Superior temporal gyrus (tissue), 1 donor: Measurements from ENCODE around the gene LGI4.

Experiments
- DNase-seq: peaks from one replicate; pipeline ENCODE4 v3.0.0-alpha.2; 2016; ENCODE audit errors: extremely low spot score

The LGI4 gene

DNA sequence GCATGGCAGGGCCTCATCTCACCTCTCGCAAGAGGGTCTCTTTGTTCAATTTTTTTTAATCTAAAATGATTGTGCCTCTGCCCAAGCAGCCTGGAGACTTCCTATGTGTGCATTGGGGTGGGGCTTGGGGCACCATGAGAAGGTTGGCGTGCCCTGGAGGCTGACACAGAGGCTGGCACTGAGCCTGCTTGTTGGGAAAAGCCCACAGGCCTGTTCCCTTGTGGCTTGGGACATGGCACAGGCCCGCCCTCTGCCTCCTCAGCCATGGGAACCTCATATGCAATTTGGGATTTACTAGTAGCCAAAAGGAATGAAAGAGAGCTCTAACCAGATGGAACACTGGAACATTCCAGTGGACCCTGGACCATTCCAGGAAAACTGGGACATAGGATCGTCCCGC lies 11.3 kb downstream of the LGI4 start:
- no peak for DNase-seq

DNA sequence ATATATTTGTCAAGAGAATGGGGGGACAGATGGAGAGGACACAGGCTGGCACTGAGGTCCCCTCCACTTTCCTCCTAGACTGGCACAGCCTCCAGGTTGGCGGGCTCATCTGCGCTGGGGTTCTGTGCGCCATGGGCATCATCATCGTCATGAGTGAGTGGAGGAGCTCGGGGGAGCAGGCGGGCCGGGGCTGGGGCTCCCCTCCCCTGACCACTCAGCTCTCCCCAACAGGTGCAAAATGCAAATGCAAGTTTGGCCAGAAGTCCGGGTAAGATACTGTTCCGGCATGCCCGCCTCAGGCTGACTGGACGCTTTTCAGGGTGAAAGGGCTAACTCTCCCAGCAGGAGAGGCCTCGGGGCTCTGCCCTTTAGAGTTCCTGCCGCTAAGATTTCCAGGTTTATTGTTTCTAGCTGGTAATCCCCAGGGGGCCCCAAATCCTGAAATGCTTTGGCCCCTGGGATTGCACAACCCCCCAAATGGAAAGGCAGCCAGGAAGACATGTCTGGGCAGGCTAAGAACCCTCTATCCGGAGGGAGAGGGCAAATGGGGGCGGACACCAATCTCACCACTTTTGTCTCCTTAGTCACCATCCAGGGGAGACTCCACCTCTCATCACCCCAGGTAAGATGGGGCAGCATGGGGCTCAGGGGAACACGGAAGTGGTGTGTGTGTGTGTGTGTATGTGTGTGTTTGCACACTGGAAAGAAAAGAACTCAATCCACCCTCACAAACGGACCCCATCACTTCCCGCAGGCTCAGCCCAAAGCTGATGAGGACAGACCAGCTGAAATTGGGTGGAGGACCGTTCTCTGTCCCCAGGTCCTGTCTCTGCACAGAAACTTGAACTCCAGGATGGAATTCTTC lies 11.9 kb downstream of the LGI4 start:
- DNase-seq: no peak

DNA sequence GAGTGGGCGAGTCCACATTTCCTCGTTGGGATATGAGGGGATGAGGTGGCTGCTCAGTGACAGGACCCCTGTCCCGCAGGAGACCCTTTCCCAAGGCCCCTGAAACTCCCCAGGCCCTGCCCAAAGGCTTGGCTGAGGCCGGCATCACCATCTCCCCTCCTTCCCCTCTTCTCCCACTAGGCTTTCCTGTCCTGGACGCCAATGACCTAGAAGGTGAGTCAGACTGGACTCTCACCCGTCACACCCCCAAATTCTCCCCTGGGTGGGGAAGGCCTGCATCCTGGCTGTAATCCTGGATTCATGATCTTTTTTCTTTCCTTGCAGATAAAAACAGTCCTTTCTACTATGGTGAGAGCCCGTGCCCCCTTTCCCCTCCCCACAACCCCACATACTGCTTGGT lies 14.0 kb downstream of the LGI4 start:
- no peak for DNase-seq

- peak; percentile 73 for DNase-seq
Measured at GRCh38 chr19:35120492-35120891, 14.4 kb downstream of the LGI4 start.

GRCh38 chr19:35119578-35120155 lies 15.2 kb downstream of the LGI4 start:
- no peak for DNase-seq

GRCh38 chr19:35119091-35119490 lies 15.8 kb downstream of the LGI4 start:
- no peak for DNase-seq

GRCh38 chr19:35118268-35119020 lies 16.4 kb downstream of the LGI4 start:
- DNase-seq: no peak

DNA sequence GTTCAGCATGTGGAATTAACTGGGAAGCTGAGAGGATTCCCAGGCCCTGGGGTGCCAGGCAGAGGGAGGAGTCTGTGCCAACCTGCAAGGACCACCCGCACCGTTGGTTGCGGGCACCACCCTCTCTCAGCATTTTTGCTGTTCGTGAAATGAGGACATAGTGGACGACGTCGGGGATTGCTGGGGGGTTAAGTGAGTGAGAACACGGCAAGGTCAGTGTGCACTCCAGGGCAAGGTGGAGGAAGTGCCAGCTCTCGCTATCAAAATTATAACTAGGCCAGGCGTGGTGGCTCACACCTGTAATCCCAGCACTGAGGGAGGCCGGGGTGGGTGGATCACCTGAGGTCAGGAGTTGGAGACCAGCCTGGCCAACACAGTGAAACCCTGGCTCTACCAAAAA lies 17.1 kb downstream of the LGI4 start:
- DNase-seq: no peak

DNA sequence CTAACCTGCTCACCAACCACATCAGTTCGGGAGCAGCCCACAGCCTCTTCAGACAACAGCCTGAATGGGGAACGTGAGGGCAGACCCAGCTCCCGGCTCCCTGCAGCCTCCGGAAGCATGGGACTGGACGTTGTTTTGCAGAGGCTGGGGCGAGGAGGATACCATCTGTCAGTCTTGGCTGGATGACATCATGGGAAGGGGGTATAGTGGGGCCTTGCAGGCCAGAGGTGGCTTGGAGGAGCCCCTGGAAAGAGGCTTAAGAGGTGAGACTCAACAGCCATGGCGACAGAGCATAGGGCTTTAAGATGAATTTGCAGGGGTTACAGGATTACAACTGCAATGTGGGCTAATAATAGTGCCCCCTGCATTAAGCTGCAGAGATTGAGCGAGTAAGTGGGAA lies 17.7 kb downstream of the LGI4 start:
- no peak for DNase-seq

- DNase-seq: no peak
Measured at GRCh38 chr19:35116072-35116801, 18.6 kb downstream of the LGI4 start.

- peak; percentile 86 for DNase-seq
Measured at GRCh38 chr19:35115177-35115951, 19.5 kb downstream of the LGI4 start, which contains the start of gene FXYD3. Gene FXYD3 (plus strand): TSS chr19:35115823. CDS start chr19:35119377, 3,554 bp downstream.

DNA sequence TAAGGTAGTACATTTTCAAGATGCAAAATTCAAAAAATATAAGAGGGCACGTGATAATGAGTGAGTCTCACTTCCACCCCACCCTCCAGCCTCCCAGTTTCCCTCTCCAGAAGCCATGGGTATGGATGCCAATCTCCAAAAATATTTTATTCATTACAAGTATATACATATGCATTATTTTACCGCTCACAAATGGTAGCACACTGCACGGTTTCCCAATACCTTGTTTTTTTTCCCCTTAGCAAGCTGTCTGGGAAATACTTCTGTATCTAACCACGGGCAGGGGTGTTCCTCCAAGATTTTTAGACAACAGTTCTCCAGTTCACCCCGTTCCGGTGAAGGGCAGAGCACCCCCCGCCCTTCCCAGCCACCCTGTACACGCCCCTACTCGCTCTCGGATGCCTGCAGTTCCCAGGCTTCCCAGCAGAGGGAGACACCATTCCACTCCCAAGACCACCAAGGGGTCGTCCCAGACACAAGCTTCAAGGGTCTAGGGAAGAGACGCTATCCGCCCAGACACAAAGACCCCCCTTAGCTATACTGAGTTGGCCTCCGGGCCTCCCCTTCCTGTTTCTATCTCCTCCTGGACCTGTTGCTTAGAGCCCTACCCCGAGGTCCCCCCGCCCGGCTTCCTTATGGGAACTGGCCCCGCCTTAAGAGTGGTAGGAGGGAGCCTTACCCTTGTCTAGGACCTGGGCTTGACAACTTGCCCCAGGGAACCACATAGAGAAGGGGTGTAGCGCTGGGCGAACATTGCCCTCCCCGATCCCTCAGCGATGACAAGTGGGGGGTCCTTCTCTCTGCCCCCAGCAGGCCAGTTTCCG lies 20.3 kb downstream of the LGI4 start:
- DNase-seq: peak; percentile 92

- no peak for DNase-seq
Measured at GRCh38 chr19:35112995-35113688, 21.7 kb downstream of the LGI4 start.

DNA sequence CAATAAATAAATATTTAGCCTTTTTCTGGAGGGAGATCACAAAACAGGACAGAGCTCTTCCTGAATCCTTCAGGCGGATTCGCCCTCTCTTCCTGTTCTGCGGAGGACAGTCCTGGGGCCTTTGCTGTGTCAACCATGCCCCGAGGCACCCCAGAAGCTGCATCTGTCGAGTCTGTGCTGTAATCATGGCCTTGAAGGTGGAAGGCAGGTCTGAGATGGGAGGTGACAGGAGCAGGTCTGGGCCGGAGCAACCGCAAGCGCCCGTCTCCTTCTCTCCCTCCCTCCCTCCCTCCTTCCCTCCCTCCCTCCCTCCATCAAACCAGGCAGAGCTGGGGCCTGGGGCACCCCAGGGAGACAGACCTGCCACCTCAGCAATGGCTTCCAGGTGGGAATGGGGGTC lies 23.9 kb downstream of the LGI4 start:
- no peak for DNase-seq

DNA sequence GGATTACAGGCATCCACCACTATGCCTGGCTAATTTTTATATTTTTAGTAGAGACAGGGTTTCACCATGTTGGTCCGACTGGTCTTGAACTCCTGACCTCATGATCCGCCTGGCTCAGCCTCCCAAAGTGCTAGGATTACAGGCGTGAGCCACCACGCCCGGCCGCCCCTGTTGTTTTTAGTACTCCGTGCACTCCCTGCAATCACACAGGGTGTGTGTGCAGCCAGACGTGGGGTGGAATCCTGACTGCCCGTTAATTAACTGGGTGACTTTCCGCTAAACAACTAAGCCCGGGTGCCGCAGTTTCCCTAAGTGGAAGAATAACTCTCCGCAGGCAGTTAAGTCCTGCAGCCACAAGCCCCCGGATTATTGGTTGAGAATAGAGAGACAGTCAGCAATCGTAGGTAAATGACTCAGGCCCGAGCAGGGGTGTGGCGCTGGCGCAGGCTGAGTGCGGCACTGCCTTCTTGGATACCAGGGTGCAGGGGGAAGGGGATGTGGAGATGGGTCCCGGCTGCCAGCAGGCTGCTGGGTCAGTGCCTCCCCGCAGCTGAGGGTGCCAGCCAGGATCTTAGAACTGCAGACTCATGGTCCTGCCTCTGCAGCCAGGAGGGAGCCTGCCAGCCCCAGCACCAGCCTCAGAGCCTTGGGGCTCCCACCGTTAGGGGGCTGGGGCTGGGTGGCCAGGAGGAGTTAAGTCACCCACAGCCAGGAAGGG lies 25.3 kb downstream of the LGI4 start:
- peak; percentile 38 for DNase-seq

DNA sequence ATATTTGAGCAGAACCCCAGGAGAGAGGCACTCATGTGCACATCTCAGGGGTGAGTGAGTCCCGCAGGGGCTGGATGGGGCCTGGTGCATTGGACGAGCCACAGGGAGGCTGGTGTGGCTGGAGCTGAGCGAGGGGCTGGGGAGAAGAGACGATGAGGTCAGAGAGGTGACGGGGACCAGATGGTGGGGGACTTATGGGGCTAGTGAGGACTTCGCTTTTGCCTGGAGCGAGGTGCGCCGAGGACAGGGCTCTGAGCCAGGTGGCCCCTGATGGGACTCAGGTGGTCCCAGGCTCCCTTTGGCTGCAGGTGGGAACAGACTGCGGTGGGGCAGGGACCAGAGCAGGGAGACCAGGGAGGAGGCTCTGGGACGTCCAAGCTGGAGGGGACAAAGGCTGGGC lies 26.1 kb downstream of the LGI4 start:
- no peak for DNase-seq

DNA sequence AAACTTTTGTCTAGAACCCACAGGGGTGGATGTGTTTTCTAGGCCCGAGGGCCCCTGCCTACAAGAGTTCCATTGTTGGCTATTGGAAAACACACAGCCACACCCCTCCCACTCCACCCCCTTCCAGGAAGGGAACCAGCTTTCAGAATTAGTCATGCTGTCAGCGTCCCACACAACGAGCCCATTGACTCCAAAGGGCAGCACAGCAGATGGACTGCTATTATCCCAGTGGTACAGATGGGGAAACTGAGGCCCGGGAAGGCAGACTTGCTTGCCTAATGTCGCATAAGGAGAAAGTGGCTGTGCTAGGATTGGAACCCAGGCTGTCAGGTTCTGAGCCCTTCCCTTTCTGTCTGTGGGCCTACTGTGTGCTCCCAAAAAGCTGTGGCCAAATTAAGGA lies 27.3 kb downstream of the LGI4 start:
- peak; percentile 95 for DNase-seq

GRCh38 chr19:35106898-35107541 lies 27.8 kb downstream of the LGI4 start:
- DNase-seq: peak; percentile 64

DNA sequence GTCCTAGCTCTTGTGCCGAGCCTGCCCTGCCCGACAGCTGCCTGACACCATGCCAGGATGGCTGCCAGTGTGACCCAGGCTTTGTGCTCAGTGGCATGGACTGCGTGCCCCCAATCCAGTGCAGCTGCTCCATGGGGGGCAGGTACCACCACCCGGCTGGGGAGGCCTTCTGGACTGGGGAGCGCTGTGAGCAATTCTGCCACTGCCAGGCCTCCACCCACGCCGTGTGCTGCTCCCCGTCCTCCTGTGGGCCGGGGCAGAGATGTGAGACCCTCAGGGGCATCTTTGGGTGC lies 28.6 kb downstream of the LGI4 start:
- peak; percentile 85 for DNase-seq
